Tibial nerve (tissue), 4 donors: Measurements from ENCODE around the gene HBE1.

Source experiments
- CTCF ChIP-seq, 5 experiments: fragments of 200-600 bp in 3 of 5; fragments of 450-650 bp in 2 of 5; sonication (generic) in 3 of 5; IDR thresholded peaks; one replicate each; pipeline ENCODE4 v1.5.1; 2016 to 2019; ENCODE audit warnings: antibody characterized with exemption in 5 of 5, mild to moderate bottlenecking in 3 of 5, moderate library complexity in 2 of 5
- EP300 ChIP-seq, 2 donors: sonication (generic); formaldehyde crosslinking; IDR thresholded peaks; one replicate each; pipeline ENCODE4 v1.6.1; 2017; ENCODE audit warnings: antibody characterized with exemption in 2 of 2, mild to moderate bottlenecking in 1 of 2

- TF ChIP-seq CTCF (IDR thresholded peaks at IDR 0.05), result no peak
- TF ChIP-seq EP300 (IDR thresholded peaks at IDR 0.05), result no peak
These were observed 35.3 kb downstream of the HBE1 start, which contains the start of gene HBD for GRCh38 chr11:5234381-5234834.
